NT2/D1 (cell line): ENCODE measurements around the gene SLC44A5.

Experiments used
- DNase-seq: peaks from one replicate; pipeline ENCODE4 v3.0.0-alpha.2; 2011; ENCODE audit warnings: low read depth, low spot score
- H3K27me3 ChIP-seq: 2 replicates; pipeline ENCODE4 v1.6.0; 2011; ENCODE audit warnings: mild to moderate bottlenecking; ENCODE audit not compliant: insufficient read length, insufficient read depth
- H3K36me3 ChIP-seq: 2 replicates; pipeline ENCODE4 v1.6.1; 2011; ENCODE audit warnings: mild to moderate bottlenecking, low read length, mixed read lengths; ENCODE audit not compliant: insufficient read depth, insufficient read length
- H3K4me1 ChIP-seq: 2 replicates; pipeline ENCODE4 v1.5.1; 2011; ENCODE audit not compliant: insufficient read depth, insufficient read length
- H3K4me3 ChIP-seq: 2 replicates; pipeline ENCODE4 v1.5.1; 2011; ENCODE audit warnings: low read depth; ENCODE audit not compliant: insufficient read length
- H3K9ac ChIP-seq: 2 replicates; pipeline ENCODE4 v1.6.0; 2011; ENCODE audit warnings: low read depth; ENCODE audit not compliant: insufficient read length
- H3K9me3 ChIP-seq: 2 replicates; pipeline ENCODE4 v1.5.1; 2011; ENCODE audit warnings: mild to moderate bottlenecking, low read length; ENCODE audit not compliant: insufficient read depth
- SUZ12 ChIP-seq: IDR thresholded peaks from 2 replicates; pipeline ENCODE4 v1.6.1; 2011; ENCODE audit not compliant: insufficient read length, insufficient read depth; ENCODE audit errors: extremely low read depth
- YY1 ChIP-seq: IDR thresholded peaks from 2 replicates; pipeline ENCODE4 v1.6.1; 2011; ENCODE audit not compliant: insufficient read length, insufficient read depth
- ZNF274 ChIP-seq: IDR thresholded peaks from 2 replicates; pipeline ENCODE4 v1.6.1; 2011; ENCODE audit warnings: mild to moderate bottlenecking, low read depth, low read length

Gene SLC44A5

DNA sequence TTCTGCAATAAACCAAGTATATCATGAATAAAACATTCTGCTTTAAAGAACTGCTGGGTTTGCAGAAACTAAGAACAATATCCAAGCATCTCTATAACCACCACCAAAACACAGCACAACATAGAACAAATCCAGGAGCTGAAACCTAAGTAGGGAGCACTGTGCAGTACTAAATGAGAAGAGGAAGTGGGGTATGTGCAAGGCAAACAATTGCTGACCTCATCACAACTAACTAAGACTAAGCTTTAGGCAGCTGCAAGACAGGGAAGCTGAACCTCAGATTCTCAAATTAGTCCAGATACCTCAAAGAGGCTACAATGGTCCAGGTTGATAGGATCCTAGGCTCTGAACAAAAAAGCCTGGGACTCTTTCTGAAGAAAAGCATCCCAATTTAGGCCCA lies 172.6 kb downstream of the SLC44A5 start:
- Histone ChIP-seq H3K27me3 (no peaks in the 10 kb centered on the region), H3K9ac (no peak overlapping the region), H3K4me3 (no peak overlapping the region), H3K9me3 (no peaks in the 10 kb centered on the region), H3K36me3 (no peaks in the 10 kb centered on the region), H3K4me1 (no peaks in the 10 kb centered on the region)
- no peak for DNase-seq
- no peak for TF ChIP-seq ZNF274
- no peak for TF ChIP-seq SUZ12
- no peak for TF ChIP-seq YY1

DNA sequence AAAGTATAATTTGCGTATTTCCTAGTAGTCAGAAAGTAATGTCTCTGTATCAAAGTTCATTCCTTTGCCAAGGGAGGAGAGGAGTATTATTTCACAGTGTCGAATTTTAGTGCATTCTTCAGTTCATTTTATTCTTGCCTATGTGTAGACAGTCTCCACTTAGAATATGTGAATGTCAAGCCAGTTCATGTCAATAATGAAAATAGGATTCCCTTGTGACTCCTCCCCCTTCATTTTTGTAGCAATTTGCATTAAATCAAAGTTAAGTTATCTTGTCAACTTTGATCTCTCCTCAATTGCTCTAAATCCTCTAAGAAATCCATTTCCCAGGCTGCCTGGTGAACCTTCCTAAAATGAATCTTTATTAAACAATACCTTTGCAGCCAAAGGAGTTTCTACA lies 179.1 kb downstream of the SLC44A5 start:
- Histone ChIP-seq H3K4me1 (no peaks in the 10 kb centered on the region), H3K27me3 (no peaks in the 10 kb centered on the region), H3K9ac (no peak overlapping the region), H3K4me3 (no peak overlapping the region), H3K9me3 (no peaks in the 10 kb centered on the region), H3K36me3 (no peaks in the 10 kb centered on the region)
- no peak for TF ChIP-seq ZNF274
- no peak for TF ChIP-seq YY1
- TF ChIP-seq SUZ12: no peak
- no peak for DNase-seq

DNA sequence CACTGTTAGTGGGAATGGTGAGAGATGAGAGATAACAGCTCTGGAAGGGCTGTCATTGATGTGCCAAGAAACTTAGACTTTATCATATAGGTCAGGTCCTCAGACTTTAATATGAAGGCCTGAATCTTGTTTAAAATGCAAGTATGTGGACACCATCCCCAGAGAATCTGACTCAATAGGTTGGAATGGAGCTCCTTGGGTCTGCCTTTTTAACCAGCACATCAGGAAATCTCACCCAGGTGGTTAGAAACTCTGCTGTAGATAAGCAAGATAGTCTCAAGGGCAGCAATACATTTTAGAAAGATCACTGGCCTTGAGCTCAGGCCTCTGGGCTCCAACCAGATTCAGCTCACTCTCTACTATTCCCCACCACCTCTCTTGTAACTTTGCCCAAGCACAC lies 180.4 kb downstream of the SLC44A5 start:
- Histone ChIP-seq H3K36me3 (no peaks in the 10 kb centered on the region), H3K9ac (no peak overlapping the region), H3K4me3 (no peak overlapping the region), H3K9me3 (no peaks in the 10 kb centered on the region), H3K4me1 (no peaks in the 10 kb centered on the region), H3K27me3 (no peaks in the 10 kb centered on the region)
- no peak for DNase-seq
- TF ChIP-seq ZNF274: no peak
- no peak for TF ChIP-seq YY1
- TF ChIP-seq SUZ12: no peak

DNA sequence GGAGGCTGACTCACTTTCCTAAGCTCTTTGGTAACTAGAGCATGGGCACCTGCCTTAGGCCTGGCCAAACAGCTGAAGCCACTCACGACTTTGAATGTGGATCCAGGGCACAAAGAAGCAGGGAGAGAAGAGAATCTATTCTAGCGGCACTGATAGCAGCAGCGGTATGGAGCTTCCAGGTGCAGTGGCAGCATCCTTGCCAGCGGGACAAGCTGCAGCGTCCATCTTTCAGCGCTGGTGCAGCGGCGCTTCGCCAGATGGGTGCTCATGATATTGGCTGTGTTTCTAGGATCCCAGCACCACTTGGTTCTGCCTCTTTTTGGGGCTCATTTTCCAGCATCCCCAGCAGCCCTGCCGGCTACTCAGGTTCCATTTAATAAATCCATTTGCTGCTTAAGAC lies 184.2 kb downstream of the SLC44A5 start:
- Histone ChIP-seq H3K9ac (no peak overlapping the region), H3K4me1 (no peaks in the 10 kb centered on the region), H3K9me3 (no peaks in the 10 kb centered on the region), H3K27me3 (no peaks in the 10 kb centered on the region), H3K4me3 (no peak overlapping the region), H3K36me3 (no peaks in the 10 kb centered on the region)
- no peak for DNase-seq
- TF ChIP-seq YY1 (no peak), ZNF274 (no peak), SUZ12 (no peak)

DNA sequence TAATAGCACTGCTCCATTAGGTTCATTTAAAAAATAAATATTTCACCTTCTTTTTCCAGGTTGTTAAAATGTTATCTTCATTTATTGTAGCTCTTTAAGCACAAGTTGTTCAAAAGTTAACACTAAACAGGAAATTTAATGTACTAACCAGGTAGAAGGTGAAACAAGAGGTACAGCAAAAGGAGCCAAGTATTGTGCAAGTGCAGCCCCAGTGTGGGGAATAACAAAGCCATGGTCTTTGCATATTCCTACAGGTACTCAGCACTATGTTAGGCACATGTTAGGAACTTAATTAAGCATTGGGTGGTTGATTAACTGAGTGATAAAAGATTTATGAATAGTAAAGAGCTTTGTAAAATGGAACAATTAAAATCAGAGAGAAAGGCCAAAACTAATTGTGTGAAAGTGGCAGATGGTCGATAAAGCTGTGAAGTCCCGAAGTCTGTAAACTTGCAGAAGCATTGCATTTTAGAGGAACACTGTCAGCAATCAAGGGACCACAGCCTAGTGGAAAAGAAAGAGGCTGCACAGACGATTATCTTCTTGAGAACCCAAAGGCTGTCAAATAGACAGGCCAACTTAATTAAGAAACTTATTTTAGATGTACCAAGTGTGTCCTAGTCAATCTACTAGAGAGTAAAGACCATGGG lies 185.8 kb downstream of the SLC44A5 start:
- TF ChIP-seq YY1 (no peak), SUZ12 (no peak), ZNF274 (no peak)
- DNase-seq: no peak

DNA sequence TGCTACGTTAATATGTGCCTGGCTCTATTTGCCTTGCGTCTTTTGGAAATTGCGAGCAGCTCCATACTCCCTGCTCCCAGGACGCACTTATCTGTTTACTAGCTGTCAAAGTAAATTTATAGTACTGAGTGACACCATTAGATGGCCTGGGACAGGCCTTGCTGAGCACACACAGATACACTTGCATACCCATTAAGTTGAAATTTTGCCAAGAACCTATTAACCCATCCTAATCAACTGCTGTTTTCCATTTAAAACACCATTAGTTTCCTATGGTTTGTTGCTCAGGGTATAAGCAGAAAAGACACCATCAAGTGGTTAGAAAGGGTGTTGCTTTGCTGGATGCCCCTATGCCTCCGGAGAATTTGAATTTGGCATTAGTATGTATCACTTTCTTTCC lies 187.3 kb downstream of the SLC44A5 start:
- H3K9ac ChIP-seq: no peak overlapping the region
- DNase-seq: no peak
- H3K4me1 ChIP-seq: no peaks in the 10 kb centered on the region
- H3K4me3 ChIP-seq: no peak overlapping the region
- no peaks in the 10 kb centered on the region for H3K9me3 ChIP-seq
- no peaks in the 10 kb centered on the region for H3K36me3 ChIP-seq
- H3K27me3 ChIP-seq: no peaks in the 10 kb centered on the region
- no peak for TF ChIP-seq ZNF274
- TF ChIP-seq YY1: no peak
- TF ChIP-seq SUZ12: no peak

More for the DNA sequence above, 185.8 kb downstream of the SLC44A5 start:
- H3K9ac ChIP-seq: no peak overlapping the region
- no peaks in the 10 kb centered on the region for H3K27me3 ChIP-seq
- H3K9me3 ChIP-seq: no peaks in the 10 kb centered on the region
- H3K4me1 ChIP-seq: no peaks in the 10 kb centered on the region
- no peak overlapping the region for H3K4me3 ChIP-seq
- no peaks in the 10 kb centered on the region for H3K36me3 ChIP-seq

DNA sequence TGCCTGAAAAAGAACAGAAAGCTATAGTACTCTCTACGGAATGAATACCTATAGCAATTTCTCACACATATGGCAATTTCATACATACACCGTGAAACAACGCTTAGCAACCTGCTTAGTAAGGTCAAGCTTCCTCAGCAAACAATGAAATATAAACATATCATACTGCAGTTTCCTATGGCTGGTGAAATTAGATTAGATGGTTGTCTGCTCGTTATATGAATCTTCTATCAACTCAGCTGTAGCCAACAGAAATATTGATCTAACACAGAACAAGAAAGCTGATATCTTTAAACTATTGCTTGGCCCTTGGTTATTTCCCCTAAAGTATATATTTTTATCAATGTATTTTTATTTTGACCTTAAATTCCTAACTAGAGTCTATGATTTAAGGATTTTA lies 187.8 kb downstream of the SLC44A5 start:
- no peak overlapping the region for H3K4me3 ChIP-seq
- no peak for DNase-seq
- no peaks in the 10 kb centered on the region for H3K27me3 ChIP-seq
- no peaks in the 10 kb centered on the region for H3K4me1 ChIP-seq
- H3K9ac ChIP-seq: no peak overlapping the region
- TF ChIP-seq SUZ12 (no peak), YY1 (no peak), ZNF274 (no peak)
- H3K36me3 ChIP-seq: no peaks in the 10 kb centered on the region
- H3K9me3 ChIP-seq: no peaks in the 10 kb centered on the region

DNA sequence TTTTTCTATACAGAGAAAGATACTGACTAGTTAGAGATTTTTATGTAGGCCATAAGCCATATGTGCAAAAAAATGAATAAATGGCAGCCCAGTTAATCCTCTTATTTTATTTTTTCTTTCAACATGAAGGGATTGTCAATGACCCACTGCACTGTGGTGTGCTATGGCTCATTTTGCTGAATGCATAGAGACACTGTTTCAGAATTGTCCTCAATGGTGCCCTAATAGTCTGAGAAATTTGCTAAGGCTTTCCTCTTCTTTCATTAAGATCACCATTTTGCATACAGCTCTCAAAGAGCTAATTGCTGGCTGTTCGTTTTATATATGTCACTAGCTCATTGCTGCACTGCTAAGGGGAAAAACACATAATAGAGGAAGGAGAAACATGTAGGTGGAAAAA lies 189.5 kb downstream of the SLC44A5 start:
- H3K9me3 ChIP-seq: peaks cover 3% of the 10 kb centered on the region
- no peak for DNase-seq
- no peaks in the 10 kb centered on the region for H3K27me3 ChIP-seq
- no peak for TF ChIP-seq SUZ12
- no peak for TF ChIP-seq ZNF274
- TF ChIP-seq YY1: no peak
- H3K4me3 ChIP-seq: no peak overlapping the region
- no peaks in the 10 kb centered on the region for H3K4me1 ChIP-seq
- H3K36me3 ChIP-seq: no peaks in the 10 kb centered on the region
- no peak overlapping the region for H3K9ac ChIP-seq
